IPS-20b (cell line): Measurements from ENCODE around the gene KCNQ1.

ENCODE experiments used
- H3K27ac ChIP-seq: one replicate; pipeline ENCODE4 v1.5.1; 2013; ENCODE audit warnings: low read length
- H3K27me3 ChIP-seq: 2 replicates; pipeline ENCODE4 v1.6.1; 2013; ENCODE audit warnings: mild to moderate bottlenecking, low read length, inconsistent platforms; ENCODE audit not compliant: insufficient read depth
- H3K36me3 ChIP-seq: 2 replicates; pipeline ENCODE4 v1.6.1; 2013; ENCODE audit warnings: low read depth, mild to moderate bottlenecking, inconsistent platforms, low read length, moderate library complexity; ENCODE audit not compliant: insufficient read depth
- H3K4me1 ChIP-seq: 2 replicates; pipeline ENCODE4 v1.6.1; 2013; ENCODE audit warnings: mild to moderate bottlenecking, control low read depth, inconsistent platforms, low read length, moderate library complexity; ENCODE audit not compliant: insufficient read depth
- H3K4me3 ChIP-seq: 2 replicates; pipeline ENCODE4 v1.5.1; 2013; ENCODE audit warnings: mild to moderate bottlenecking, low read length, inconsistent platforms
- H3K9ac ChIP-seq: 2 replicates; pipeline ENCODE4 v1.6.1; 2013; ENCODE audit warnings: low read depth, mild to moderate bottlenecking, inconsistent platforms, low read length, moderate library complexity
- H3K9me3 ChIP-seq: 2 replicates; pipeline ENCODE4 v1.6.1; 2013; ENCODE audit warnings: mild to moderate bottlenecking, low read depth, low read length, inconsistent platforms; ENCODE audit not compliant: insufficient read depth

KCNQ1 gene

DNA sequence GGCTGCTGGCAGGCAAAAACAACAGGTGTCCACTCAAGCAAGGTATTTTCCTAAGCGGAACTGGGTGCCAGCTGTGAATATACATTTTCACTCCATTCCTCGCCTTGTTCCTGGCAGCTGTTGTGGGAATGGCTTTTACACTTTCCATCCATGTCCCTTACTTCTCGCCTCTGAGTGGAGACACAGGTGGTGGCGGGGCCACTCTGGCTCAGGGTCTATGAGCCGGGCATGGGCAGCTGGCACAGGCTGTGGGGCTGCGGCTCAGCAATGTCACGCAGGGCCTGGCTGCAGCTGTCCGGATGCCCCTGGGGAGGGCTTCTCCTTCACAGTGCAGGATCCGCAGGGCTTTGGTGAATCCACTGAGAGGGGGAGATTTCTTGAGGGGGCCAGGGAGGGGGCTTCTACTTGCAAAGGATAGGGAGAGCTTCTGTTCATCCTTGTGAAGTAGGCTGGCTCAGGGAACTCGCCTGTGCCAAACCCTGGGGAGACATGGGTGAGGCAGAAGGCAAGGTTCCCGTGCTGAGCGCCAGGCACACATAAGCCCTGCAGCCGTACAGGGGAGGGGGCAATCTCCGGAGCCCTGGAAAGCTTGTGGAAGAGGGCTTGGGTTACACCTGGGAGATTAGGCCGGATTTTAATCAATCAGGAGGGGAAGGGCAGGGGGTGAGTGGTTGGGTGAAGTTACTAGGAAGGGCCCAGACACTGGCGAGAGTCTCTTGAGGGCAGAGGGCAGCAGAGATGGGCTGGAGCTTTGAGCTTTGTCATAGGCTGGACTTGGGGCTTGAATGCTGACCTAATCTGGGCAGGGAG lies 209.3 kb downstream of the KCNQ1 start:
- Histone ChIP-seq H3K9me3 (peaks cover 98% of the 10 kb centered on the region), H3K9ac (no peak overlapping the region), H3K4me1 (no peaks in the 10 kb centered on the region), H3K36me3 (no peaks in the 10 kb centered on the region), H3K4me3 (no peak overlapping the region), H3K27ac (no peak overlapping the region), H3K27me3 (peaks cover 70% of the 10 kb centered on the region)

DNA sequence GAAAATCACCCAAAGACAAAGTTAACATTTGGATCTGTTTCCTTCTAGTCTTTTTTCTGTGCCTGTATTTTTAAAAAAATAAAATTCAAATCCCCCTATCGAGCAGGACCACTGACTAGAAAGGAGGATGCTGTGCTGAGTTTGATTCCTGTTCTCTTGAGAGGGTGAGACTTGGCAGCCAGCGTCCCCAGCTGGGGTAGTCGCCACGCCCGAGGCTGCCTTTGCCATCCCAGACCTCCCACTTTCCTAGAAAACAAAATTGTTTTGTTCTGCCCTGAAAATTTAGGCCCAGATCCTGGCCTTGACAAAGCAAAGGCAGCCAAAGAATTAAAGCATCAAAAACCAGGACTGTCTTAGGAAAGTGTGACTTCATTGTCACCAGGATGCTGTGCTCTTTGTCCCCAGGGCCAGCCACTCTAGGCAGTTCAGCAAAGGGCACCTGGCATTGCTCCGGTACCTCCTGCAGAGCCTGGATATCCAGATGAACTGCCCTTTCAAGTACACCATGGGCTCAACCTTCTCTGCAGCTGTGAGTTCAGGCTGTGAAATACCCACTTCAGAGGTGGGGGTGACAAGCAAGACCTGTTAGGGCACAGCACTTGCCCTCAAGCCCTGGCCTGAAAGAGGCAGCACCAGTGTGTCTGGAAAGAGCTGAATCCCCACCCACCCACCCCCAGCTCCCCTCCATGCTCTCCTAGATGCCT lies 210.4 kb downstream of the KCNQ1 start:
- no peak overlapping the region for H3K27ac ChIP-seq
- H3K9me3 ChIP-seq, result peaks cover 98% of the 10 kb centered on the region
- peaks cover 61% of the 10 kb centered on the region for H3K27me3 ChIP-seq
- no peak overlapping the region for H3K4me3 ChIP-seq
- H3K36me3 ChIP-seq, result no peaks in the 10 kb centered on the region
- H3K9ac ChIP-seq, result no peak overlapping the region
- no peaks in the 10 kb centered on the region for H3K4me1 ChIP-seq

DNA sequence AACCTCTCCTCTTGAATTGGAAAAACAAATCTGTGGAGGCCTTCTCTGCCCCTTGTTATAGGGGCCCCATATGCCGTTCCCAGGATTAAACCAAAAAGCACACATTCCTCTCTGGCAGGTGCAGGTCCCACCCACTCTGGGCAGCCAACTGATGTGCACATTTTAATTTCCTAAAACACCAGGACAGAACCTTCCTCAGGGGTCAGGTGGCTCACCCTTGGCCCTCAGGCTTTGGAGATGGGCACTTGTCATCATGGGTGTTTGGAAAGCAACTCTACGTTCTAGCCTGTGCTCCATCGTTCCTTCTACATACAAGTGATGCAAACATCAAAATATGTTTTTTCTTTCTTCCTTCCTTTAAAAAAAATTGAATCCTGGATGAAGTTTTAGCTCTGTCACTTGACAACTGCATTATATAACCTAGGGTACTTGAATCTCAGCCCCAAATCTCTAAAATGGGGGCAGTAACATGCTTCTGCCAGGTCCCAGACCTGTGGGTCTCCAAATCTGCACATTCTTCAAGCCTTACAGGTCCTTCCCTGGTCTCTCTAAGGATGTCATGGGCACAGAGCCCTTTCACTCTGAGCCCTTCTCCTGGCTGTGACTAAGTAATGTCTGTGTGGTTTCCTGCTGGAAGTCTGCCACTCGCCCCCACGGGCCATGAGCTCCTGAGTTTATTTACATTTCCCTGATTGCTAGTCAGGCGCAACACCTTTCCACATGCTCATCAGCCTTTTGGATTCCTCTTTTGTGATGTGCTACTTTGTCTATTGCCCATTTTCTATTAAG lies 211.2 kb downstream of the KCNQ1 start:
- Histone ChIP-seq H3K9ac (no peak overlapping the region), H3K4me3 (no peak overlapping the region), H3K36me3 (no peaks in the 10 kb centered on the region), H3K9me3 (peaks cover 98% of the 10 kb centered on the region), H3K4me1 (no peaks in the 10 kb centered on the region), H3K27me3 (peaks cover 52% of the 10 kb centered on the region), H3K27ac (no peak overlapping the region)

GRCh38 chr11:2656859-2657258 lies 212.1 kb downstream of the KCNQ1 start:
- Histone ChIP-seq H3K36me3 (no peaks in the 10 kb centered on the region), H3K4me3 (no peak overlapping the region), H3K9me3 (peaks cover 95% of the 10 kb centered on the region), H3K27me3 (peaks cover 44% of the 10 kb centered on the region), H3K4me1 (no peaks in the 10 kb centered on the region), H3K9ac (no peak overlapping the region), H3K27ac (no peak overlapping the region)

DNA sequence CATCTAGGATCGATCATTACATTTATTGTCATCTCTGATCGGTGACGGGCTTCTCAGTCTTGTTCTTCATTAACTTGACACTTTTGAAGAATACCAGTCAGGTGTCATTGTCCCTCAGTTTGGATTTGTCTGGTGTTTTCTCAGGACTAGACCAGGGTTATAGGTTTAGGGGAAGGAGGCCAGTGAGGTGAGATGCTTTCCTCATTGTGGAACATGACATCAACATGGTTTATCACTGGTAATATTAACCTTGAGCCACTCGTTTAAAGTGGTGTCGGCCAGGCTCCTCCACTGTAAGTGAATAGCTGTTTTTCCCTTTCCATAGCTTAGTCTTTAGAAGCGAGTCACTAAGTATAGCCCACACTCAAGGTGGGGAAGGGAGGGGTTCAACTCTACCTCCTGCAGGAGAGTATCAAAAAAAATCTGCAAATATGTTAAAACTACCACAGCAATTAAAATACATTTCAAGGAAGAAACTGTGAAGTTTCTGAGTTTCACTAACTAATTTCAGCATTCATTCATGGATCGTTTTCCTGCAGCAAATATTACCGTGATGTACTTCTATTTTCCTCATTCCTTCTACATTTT lies 213.0 kb downstream of the KCNQ1 start:
- H3K4me1 ChIP-seq, result no peaks in the 10 kb centered on the region
- H3K27me3 ChIP-seq, result peaks cover 35% of the 10 kb centered on the region
- no peaks in the 10 kb centered on the region for H3K36me3 ChIP-seq
- no peak overlapping the region for H3K27ac ChIP-seq
- no peak overlapping the region for H3K4me3 ChIP-seq
- no peak overlapping the region for H3K9ac ChIP-seq
- H3K9me3 ChIP-seq, result peaks cover 86% of the 10 kb centered on the region

DNA sequence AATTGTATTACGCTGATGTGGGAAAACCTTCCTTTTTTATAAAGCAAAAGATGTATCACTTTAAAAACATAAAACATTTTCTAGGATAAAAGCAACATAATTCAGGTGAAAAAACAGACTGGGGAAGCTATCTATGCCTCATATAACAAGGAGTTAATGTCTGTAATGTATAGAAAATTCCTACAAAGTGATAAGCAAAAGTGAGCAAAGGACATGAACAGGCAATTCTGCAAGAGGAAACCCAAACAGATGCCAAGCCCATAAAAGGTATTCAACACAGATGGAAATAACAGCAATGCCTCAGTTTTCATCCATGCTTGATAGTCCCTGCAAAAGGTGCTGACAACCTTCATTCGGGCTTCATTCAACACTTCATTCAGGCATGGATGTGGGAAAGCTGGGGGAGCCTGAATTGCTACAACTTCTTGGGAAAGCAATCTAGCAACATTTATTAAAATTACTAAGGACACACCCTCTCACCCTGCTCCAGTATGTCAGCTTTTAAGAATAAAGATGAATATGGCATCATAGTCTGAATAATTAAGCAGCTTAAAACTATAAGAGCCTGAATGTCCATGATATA lies 215.6 kb downstream of the KCNQ1 start:
- Histone ChIP-seq H3K27ac (no peak overlapping the region), H3K4me1 (no peaks in the 10 kb centered on the region), H3K9me3 (peaks cover 64% of the 10 kb centered on the region), H3K9ac (no peak overlapping the region), H3K36me3 (no peaks in the 10 kb centered on the region), H3K4me3 (no peak overlapping the region), H3K27me3 (peaks cover 24% of the 10 kb centered on the region)

GRCh38 chr11:2661173-2662023 lies 216.6 kb downstream of the KCNQ1 start:
- H3K36me3 ChIP-seq, result no peaks in the 10 kb centered on the region
- H3K27ac ChIP-seq, result no peak overlapping the region
- H3K9ac ChIP-seq, result no peak overlapping the region
- no peak overlapping the region for H3K4me3 ChIP-seq
- peaks cover 16% of the 10 kb centered on the region for H3K27me3 ChIP-seq
- H3K9me3 ChIP-seq, result peaks cover 56% of the 10 kb centered on the region
- no peaks in the 10 kb centered on the region for H3K4me1 ChIP-seq

DNA sequence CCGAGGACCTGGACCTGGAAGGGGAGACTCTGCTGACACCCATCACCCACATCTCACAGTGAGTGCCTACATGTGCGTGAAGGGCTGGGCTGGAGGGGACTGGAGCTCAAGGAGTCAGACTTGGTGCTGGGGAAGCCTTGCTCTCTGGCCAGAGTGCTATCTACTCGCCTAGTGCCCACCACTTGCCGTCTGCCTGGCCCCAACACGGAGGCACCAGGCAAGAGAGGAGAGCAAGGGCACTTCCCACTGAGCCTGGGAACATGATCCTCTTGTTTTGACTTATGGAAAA lies 217.2 kb downstream of the KCNQ1 start:
- Histone ChIP-seq H3K36me3 (no peaks in the 10 kb centered on the region), H3K4me1 (no peaks in the 10 kb centered on the region), H3K4me3 (no peak overlapping the region), H3K9ac (no peak overlapping the region), H3K27ac (no peak overlapping the region), H3K9me3 (peaks cover 50% of the 10 kb centered on the region), H3K27me3 (peaks cover 10% of the 10 kb centered on the region)

GRCh38 chr11:2662430-2663299 lies 217.9 kb downstream of the KCNQ1 start:
- Histone ChIP-seq H3K27me3 (peaks cover 3% of the 10 kb centered on the region), H3K9ac (no peak overlapping the region), H3K9me3 (peaks cover 43% of the 10 kb centered on the region), H3K4me3 (no peak overlapping the region), H3K27ac (no peak overlapping the region), H3K36me3 (no peaks in the 10 kb centered on the region), H3K4me1 (no peaks in the 10 kb centered on the region)

DNA sequence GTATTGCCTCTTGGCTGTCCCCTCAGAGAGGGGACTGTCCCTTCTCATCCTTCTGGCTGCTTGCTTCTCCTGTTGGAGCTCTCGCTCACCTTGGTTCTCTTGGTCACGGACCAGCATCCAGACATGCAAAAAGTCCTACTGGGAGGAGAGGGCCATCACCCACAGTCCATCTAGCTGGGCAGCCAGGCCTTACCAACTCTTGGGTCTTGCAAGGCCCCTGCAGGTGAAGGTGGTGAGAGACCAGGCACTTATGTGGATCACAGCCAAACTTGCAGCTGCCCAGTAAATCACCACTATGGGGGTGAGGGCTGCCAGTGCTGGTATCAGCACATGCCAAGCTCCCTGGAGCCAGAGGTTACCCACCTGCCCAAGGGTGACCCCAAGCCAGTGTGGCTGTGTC lies 218.7 kb downstream of the KCNQ1 start:
- no peaks in the 10 kb centered on the region for H3K36me3 ChIP-seq
- H3K27me3 ChIP-seq, result no peaks in the 10 kb centered on the region; the same call in 1 of the 2 replicates
- H3K27ac ChIP-seq, result no peak overlapping the region
- no peak overlapping the region for H3K9ac ChIP-seq
- H3K4me3 ChIP-seq, result no peak overlapping the region
- H3K9me3 ChIP-seq, result peaks cover 35% of the 10 kb centered on the region
- H3K4me1 ChIP-seq, result no peaks in the 10 kb centered on the region
